Measurements from ENCODE around the gene FAM174A.
"Not testable (repeated sequence)": the region's sequence is repeated elsewhere in the genome, so short reads cannot be mapped to it uniquely, and the experiment has no call there.

The FAM174A gene

DNA sequence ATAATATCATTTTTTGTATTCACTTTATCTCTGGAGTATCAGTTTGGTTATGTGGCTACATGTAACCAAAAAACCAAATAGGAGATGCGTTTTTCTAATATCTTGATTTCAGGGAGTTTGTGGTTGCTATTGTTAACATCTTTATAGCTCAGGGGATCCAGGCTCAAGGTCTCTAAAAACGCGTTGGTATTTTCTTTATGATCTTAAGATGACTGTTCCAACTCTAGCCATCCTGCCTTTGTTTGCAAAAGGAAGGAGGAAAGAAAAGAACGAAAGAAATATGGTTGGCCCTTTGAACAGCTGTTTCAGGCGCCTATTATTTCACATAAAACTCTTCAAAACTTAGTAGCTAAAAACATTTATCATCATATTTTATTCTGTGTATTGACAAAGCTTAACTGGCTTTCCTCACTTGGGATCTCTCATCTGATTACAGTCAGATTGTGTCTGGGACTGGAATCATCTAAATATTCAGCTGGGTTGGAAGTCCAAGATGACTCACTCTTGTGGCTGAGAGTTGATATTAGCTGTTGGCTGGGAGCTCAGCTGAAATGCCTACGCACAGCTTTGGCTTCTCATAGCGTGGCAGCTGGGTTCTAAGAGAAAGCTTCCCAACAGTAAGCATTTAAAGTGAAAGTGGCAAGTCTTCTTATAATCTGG, 60.1 kb downstream of the FAM174A start:
- DNase-seq (ENCODE audit: low read depth) = no peak
- no peak overlapping the region for H3K4me3 ChIP-seq (ENCODE audit: low read depth, low read length)
- TF ChIP-seq, protein P1, sequence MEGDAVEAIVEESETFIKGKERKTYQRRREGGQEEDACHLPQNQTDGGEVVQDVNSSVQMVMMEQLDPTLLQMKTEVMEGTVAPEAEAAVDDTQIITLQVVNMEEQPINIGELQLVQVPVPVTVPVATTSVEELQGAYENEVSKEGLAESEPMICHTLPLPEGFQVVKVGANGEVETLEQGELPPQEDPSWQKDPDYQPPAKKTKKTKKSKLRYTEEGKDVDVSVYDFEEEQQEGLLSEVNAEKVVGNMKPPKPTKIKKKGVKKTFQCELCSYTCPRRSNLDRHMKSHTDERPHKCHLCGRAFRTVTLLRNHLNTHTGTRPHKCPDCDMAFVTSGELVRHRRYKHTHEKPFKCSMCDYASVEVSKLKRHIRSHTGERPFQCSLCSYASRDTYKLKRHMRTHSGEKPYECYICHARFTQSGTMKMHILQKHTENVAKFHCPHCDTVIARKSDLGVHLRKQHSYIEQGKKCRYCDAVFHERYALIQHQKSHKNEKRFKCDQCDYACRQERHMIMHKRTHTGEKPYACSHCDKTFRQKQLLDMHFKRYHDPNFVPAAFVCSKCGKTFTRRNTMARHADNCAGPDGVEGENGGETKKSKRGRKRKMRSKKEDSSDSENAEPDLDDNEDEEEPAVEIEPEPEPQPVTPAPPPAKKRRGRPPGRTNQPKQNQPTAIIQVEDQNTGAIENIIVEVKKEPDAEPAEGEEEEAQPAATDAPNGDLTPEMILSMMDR (IDR thresholded peaks at IDR 0.05; ENCODE audit: control insufficient read depth, extremely low read depth, insufficient read depth) = no peak

DNA sequence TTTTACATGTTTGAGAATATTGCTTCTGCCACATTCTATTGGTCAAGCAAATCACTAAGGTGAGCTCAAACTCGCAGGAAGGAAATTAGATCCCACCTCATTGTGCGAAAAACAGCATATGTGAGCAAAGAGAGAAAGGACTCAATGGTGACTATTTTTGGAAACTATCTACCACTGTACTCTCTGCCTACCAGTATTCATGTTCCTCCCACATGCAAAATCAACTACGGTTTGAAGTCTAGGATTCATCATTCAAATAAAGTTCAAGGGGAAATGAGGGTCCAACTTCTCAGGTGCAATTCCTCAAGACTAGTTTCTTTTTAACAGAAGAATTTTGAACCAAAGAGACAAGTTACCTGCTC, 60.6 kb downstream of the FAM174A start:
- TF ChIP-seq, protein P1 (IDR thresholded peaks at IDR 0.05; ENCODE audit: control insufficient read depth, extremely low read depth, insufficient read depth) = no peak
- no peak overlapping the region for H3K4me3 ChIP-seq (ENCODE audit: low read depth, low read length)
- DNase-seq (ENCODE audit: low read depth) = no peak

DNA sequence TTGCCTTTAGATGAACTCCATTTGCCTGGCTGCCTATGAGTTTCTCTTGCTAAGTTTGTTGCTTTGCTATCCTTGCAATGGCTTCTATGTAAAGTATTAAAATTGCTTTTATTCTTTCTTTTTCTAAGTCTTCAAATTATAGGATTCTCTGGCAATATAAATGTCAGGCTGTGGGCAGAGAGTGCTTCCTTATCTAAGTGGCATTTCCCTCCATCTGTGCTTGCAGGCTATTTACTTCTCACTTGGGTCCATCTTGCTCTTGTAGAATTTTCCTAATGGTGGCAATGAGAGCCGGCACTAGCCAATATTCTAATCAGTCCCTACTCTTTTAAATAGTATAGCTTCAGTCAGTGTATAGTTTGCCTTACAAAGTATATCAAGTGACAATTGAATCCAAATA, 63.3 kb downstream of the FAM174A start:
- no peak for DNase-seq (ENCODE audit: low read depth)
- TF ChIP-seq, protein P1 (IDR thresholded peaks at IDR 0.05; ENCODE audit: control insufficient read depth, extremely low read depth, insufficient read depth) = no peak

DNA sequence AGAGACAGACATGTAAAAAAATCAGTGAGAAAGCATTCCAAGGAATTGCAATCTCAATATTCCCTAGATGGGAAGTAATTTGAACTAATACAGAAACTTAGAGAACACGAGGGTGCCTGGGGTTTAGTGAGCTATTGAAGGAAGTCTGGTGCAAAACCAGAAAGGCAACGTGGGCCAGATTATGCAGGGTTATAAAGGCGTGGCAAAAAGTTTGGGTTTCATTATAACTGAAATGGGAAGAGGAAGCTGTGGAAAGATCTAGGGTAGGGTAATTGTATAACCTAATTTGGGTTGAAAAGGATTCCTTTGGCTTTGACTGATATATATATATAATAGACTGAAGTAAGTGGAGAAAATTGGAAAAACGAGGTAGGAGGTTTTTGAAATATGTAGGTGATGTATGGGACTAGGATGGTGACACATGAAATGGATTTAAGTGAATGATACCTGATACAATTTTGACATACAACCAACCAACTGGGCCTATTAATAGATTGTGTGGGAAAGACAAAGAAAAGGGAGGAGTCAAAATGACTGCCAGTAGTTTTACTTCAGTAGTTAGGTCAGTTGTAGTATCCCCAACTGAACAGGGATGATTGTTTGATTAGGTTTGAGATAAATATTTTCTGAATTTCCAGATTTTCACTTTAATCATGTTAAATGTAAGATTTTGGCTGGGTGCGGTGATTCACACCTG, 65.3 kb downstream of the FAM174A start:
- no peak overlapping the region for H3K4me3 ChIP-seq (ENCODE audit: low read depth, low read length)
- TF ChIP-seq, protein P1 (IDR thresholded peaks at IDR 0.05; ENCODE audit: control insufficient read depth, extremely low read depth, insufficient read depth) = no peak
- DNase-seq (ENCODE audit: low read depth) = no peak

More for the DNA sequence above, 63.3 kb downstream of the FAM174A start:
- no peak overlapping the region for H3K4me3 ChIP-seq (ENCODE audit: low read depth, low read length)

DNA sequence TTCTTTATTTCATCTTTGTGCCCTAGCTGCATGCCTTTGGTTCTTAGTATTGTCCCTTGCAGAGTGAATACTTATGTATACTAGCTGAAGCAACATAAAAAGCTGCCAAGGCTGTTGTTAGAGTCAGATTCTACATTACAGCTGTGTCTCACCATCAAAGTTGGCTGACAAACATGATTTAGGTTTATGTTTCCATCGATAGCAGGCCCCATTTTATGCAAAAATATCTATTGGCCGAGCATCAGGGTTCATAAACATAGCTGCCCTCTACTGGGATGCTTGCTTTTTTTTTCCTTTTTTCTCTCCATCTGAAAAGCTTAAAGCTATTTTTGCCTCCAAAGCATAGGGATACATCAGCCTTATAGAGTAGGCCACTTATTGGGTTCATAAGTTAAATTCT, 68.0 kb downstream of the FAM174A start:
- no peak for DNase-seq (ENCODE audit: low read depth)
- TF ChIP-seq, protein P1 (IDR thresholded peaks at IDR 0.05; ENCODE audit: control insufficient read depth, extremely low read depth, insufficient read depth) = no peak
- no peak overlapping the region for H3K4me3 ChIP-seq (ENCODE audit: low read depth, low read length)

GRCh38 chr5:100604021-100604420, 68.8 kb downstream of the FAM174A start:
- H3K4me3 ChIP-seq (ENCODE audit: low read depth, low read length); DNase-seq (ENCODE audit: low read depth): not testable (repeated sequence)

DNA sequence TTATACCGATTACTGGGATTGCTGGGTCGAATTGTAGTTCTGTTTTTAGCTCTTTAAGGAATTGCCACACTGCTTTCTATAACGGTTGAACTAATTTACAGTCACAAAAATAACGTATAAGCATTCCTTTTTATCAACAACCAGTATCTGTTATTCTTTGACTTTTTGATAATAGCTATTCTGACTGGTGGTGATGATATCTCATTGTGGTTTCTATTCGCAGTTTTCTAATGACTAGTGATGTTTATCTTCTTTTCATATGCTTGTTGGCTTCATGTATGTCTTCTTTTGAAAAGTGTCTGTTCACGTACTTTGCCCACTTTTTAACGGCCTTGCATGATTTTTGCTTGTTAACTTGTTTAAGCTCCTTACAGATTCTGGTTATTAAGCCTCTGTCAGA, 74.4 kb downstream of the FAM174A start:
- DNase-seq (ENCODE audit: low read depth) = no peak
- TF ChIP-seq, protein P1 (IDR thresholded peaks at IDR 0.05; ENCODE audit: control insufficient read depth, extremely low read depth, insufficient read depth) = no peak
- no peak overlapping the region for H3K4me3 ChIP-seq (ENCODE audit: low read depth, low read length)
